GM18868 (cell line): Measurements from ENCODE around the gene NRXN3.

Source experiments
- ATAC-seq: cut with Tn5 transposase; IDR thresholded peaks from one replicate; pipeline ENCODE4 v1.9.1; 2021; ENCODE audit warnings: mild to moderate bottlenecking, moderate library complexity; ENCODE audit not compliant: unreplicated experiment

NRXN3 gene

DNA sequence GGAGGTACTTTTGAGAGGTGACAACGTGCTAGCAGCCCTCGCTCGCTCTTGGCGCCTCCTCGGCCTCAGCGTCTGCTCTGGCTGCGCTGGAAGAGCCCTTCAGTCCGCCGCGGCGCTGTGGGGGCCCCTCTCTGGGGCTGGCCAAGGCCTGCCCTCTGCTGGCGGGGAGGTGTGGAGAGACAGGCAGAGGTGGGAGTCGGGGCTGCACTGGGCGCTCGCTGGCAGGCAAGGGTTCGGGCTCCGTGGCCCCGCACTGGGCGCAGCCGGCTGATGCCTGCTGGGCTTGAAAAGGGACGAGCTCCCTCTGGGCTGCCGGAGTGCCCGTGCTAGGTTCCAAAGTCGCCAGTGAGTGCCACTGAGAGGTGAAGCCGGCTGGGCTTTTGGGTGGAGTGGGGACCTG, 1461.1 kb downstream of the NRXN3 start:
- no peak for ATAC-seq

DNA sequence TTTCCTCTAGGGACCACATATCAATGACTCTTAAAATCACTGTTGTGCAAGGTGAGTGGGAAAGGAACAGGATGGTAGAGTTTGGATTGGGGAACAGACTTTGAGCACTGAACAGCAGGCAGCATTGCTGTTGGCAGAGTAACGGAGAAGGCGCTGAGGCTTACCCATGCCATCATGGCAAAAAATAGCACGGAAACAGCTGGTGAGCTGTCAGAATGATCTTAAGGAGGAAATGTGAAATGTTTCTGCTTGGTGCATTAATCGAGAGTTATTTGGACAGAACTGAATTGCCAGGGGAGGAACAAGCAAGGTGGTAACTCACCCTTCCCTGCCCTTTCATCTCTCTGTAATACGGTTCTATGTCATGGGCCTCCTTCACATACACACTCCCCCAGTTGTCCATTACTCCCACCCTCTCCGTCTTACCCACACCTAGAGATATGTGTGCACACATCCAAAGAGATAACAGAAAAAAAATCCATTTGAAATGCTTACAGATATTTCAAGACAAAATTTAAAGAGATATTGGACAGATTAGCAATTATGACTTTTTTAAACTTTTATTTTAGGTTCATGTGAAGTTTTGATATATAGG, 1468.6 kb downstream of the NRXN3 start:
- ATAC-seq = no peak

DNA sequence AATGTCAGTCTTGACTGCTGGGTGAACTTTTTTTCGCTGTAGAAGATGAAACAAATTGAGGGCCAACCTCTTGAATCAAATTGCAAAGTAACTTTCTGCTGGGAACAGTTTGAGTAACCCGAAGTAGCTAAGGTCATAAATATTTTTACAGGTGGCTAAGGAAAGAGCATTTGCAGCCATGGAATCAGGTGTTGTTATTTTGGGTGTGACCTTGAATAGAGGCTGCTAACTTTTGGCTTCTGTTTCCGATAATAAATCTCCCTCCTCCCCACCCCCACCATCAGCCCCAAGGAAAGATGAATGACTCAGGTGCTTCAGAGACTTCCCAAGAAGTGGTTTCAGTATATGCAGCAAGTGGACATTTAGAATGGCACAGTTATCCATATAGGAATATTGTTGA, 1469.4 kb downstream of the NRXN3 start:
- ATAC-seq = no peak

DNA sequence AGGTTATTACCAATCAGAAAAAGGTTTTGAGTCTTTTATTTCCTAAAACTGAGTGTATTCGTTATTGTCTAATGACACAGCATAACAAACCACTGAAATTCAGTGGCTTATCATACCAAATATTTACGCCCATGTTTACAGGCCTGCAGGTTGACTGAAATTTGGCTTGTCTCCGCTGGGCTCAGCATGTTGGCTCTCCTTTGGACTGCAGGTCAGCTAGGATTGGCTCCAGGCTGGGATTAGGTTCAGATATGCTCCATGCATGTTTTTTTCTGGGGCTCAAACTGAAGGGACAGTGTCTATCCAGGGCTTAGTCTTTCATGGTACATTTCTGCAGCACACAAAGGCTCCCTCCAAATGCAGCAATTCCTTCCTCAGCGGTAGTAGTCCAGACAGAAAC, 1471.2 kb downstream of the NRXN3 start:
- ATAC-seq = no peak

DNA sequence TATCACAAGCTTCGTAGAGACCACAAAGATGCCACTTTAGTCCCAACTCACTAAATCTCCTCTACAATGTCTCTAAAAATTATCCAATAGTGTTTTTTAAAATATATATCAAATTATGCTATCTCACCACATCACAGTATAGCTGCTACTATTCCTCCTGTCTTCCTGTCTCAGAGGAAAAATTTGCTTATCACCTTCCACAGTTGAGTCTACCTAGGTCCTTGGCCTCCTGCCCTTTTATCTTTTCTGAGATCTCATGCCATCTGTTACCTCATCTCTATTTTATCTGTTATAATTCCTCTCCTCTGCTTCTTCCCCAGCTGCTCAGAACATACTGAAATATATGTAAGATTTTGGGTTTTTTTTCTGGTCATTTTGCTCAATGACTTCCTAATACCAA, 1473.0 kb downstream of the NRXN3 start:
- no peak for ATAC-seq

DNA sequence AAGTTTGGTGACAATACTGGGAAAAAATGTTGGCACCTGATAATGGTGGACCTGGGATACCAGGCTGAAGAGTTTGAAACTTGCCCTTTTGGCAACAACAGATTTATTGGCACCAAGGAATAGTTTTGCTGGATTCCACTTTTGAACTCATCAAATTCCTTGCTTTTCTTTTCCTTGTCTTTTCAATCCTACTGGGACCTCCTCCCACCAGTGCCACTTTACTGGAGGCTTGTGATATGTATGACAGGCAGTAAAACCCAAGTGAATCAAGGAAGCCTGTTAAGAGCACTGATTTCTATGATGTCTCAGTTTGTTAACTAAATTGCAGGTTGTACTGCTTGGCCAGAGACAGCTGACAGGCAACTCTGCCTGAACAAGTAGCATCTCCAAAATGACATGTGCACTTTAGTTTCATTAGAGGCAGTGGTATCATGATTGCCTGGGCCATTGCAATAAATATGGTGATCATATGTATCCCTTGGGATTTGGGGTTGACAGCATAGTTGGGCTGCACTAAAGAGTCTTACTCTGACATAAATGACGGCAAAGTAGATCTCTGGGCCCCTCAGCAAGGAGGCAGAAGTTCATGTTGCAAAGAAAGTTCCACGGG, 1475.7 kb downstream of the NRXN3 start:
- no peak for ATAC-seq

DNA sequence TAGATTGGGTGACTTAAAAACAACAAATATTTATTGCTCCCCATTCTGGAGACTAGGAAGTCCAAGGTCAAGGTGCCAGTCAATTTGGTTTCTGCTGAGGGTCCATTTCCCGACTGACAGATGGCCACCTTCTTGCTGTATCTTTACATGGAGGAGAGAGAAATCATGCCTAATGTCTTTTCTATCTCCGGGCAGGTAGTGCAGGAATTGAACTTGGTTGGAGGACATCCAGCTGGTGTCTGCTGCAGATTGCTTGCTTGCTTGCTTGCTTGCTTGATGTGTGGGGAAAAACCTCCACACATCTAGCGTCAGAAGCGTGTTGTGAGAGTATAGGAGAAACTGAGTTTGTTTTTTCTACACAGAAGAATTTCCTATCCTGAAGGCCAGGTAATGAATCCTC, 1479.7 kb downstream of the NRXN3 start:
- no peak for ATAC-seq

DNA sequence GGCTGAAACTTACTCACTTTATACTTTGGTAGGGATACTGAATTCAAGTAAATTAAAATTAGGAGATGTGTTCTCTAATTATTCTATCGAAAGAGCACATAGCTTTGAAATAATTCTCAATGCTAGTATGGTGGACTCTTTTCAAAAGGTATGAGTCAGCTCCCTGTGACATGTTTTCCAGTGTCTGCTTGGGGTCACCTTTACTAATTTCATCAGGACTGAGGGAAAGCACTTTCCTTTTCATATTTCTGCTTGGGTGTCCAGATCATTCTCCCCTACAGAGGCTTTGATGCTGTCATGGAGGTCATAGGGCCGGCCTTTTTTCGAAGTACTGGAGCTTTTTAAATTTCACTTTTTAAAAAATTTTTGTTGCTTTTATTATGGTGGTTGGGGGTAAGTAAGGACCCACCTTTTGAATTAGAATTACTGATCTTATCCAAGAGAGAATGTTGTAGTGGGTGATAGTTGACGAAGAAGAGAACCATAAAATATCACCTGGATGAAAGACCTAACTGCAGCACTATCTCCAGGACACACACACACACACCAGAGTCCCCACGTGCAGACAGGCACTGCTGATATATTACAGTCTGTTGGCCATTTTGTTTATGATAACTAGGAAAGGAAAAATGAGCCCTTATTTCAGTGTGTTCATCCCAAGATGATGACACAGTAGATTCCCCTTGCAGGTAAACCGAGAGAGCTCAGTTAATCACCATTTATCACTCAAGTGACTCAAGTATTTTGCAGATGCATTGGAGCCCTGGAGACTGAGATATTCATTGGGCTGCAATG, 1482.5 kb downstream of the NRXN3 start:
- ATAC-seq = no peak

DNA sequence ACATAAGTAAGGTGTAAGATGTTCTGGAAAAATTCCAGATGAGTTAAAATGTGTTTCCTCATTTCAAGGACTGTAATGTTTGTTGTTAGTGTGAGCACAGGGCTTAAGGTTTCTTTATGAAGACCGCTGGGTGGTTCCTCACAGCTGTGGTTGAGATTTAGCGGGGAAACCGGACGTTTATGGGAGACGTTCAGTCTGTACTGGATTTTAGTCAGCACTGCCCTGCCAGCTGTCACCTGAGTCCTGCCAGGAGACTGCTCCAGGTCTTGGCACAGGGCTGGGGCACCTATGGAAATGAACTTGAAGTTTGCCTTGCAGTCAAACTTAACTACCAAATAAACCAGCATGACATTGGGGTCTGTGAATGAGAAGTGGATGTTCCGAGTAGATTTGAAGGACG, 1485.9 kb downstream of the NRXN3 start:
- ATAC-seq = no peak

DNA sequence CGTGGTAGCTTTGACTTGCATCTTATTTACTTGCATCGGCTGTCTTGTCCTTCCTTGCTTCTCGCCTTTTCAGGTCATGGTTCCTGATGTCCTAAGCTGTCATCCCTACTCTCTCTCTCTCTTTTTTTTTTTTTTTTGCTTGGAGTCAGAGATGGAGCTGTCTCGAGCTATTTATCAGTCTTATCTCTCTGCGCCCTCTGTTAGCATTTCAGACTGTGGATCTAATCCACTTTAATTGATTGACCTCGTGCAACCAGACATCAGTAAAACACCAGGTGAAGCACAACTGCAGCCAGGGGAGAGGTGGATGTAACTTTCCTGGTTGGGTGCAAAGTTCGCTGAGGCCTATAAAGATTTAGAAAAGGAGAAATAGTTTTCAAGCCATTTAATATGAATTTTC, 1486.3 kb downstream of the NRXN3 start:
- no peak for ATAC-seq

DNA sequence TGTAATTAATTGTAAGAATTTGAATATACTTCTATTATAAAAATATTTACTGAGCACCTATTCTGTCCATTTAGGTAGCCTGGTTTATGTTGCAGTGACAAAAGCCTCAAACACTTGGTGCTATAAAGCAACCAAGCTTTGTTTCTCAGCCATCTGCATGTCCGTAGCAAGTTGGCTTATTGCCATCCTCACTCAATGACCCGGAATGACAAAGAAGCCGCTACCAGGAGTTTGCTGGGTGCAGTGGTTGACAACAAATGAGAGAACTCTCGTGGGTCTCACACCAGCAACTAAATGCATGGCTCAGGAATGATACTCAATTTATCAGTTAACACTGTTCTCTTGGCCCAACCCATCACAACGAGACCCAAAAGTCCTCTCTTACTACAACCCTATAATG, 1488.0 kb downstream of the NRXN3 start:
- ATAC-seq = no peak

DNA sequence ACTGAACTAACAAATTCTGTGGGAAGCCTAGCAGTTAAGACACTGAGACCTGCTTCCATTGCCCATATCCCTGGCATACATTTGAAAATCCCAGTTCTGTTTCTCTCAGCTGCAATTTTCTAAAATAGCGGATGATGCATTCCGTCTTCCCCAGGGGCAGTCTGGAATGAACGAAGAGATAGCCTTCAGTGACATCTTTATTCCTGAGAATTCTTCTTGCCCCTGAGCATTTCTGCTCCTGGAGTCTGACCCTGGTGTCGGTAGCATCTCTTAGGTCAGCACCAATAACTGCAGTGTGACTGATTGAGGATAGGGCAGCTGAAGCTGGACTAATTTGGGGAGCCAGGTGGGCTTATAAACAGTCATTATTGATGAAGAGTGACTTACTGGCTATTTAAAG, 1488.6 kb downstream of the NRXN3 start:
- no peak for ATAC-seq

DNA sequence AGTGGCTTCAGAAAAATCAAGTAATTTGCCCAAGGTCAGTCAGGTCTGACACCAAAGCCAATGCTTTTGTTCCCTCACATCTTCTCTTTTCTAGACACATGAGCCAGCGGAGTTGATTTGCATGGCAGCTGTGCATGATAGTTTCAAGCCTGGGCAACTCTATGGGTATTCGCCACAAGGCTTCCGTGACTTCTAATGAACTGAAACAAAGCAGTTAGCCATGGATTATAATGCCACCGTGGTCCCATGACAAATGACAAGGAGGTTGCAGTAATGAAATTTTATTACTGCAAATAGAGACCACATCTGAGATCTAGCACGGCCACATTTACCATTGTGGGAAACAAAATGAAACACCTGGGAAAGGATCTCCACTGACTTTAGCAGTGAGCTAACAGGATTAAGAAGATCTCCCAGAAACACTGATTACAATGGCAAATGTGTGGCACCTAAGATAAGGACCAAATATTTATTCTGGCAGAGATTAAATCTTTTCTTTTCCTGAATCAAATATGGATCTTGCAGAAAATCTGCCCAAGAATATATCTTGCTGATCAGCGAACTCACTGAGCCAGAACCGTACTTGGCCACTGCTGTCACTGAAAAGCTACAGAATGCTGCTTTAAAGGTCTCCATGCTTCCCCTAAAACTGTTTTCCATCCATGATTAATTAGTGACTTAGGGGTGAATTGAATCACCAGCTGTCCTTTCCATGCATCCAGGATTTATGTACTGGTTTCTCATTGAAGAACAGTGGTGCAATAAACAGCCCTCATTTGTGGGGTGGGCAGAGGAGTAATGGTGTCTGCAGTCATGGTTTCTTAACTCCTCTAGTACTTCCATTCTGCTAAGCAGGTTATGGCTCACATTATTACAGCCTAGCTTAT, 1490.1 kb downstream of the NRXN3 start:
- ATAC-seq = no peak

DNA sequence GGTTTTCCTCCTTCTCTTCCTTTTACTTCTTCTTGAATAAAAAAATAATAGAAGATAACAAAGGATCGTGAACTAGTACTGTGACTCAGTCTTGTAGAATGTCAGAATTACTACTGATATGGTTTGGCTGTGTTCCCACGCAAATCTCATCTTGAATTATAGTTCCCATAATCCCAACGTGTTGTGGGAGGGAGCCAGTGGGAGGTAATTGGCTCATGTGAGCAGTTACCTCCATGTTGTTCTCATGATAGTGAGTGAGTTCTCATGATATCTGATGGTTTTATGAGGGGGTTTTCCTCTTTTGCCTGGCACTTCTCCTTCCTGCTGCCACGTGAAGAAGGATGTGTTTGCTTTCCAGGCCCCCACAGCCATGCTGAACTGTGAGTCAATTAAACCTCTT, 1491.6 kb downstream of the NRXN3 start:
- ATAC-seq = no peak

DNA sequence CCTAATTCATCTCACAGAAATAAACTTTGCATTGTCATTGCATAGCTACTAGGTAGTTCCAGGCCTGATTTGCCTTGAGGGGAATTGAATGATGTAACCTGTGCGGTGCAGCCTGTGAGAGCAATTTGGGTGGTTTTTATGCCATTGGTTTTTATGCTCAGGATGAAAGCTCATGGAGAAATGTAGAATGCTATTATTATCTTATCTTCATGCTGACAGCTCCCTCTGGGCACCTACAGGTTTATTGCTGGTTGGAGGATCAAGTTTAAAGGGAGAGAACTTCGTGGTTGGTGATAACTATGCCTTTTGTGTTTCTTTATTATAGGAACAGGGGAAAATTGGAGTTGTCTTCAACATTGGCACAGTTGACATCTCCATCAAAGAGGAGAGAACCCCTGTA, 1493.3 kb downstream of the NRXN3 start:
- ATAC-seq = no peak

DNA sequence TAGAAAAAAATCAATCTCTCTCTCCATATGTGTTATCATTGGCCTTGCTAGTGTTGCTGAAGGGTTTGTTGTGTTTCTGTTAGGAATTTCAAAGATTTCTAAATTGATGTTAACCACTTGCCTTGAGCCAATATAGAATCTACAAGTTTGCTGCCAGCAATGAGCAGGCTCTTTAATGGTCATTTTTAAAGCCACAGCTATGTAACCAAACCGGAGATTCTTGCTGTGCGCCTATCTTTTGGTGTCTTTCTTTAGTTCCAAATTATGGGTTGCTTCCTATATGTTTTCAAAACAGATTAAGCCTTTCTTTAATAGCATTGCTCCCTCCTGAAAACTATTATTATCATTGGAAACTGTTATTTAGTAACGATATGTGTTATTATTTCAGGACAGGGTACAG, 1495.4 kb downstream of the NRXN3 start:
- no peak for ATAC-seq

DNA sequence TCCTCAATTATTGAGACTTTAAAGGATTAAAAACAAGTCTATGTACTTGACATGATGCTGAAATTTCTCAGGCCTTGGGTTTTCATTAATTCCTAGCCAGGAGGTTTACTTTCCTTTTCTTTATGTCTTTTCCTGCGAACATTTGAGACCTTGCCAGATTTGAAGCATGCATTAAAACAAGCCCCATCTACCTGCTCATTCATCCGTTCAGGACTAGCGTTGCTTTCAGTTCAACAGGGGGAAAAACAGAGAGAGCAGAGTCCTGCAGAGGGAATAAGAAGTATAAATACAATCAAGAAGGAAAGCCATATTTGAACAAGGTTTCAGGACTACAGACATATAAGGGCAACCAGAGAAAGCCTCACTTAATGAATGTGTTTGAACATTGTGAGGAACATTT, 1498.8 kb downstream of the NRXN3 start:
- ATAC-seq = no peak

DNA sequence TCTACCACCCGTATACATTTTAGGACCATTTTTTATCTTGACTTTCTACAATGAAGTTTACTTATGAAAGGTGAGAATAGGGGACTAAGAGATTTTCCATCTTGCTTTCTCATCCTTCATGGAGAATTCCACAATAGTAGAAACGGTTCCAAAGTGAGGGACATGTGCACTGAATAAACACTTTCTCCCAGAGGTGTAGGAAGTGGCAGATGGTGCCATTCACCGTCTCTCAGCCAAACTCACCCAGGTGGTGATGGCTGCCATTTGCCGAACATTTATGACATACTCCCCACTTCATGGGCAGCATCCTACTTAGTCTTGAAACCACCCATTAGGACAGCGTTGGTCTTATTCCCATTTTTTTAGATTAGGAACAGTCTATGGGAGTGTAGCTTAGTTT, 1500.6 kb downstream of the NRXN3 start:
- no peak for ATAC-seq

DNA sequence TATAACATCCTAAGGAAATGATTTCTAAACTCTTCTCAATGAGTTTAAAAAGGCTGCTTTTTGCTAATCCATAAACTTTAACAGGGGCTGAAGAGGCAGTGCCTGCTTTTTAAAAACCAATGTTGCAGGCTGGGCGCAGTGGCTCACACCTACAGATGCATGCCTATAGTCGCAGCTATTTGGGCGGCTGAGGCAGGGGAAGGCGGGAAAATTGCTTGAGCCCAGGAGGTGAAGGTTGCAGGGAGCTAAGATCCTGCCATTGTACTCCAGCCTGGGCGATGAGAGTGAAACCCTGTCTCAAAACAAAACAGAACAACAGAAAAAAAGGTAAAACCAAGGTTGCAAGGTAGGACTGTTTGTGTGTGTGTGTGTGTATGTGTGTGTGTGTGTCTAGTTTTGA, 1509.9 kb downstream of the NRXN3 start:
- no peak for ATAC-seq

DNA sequence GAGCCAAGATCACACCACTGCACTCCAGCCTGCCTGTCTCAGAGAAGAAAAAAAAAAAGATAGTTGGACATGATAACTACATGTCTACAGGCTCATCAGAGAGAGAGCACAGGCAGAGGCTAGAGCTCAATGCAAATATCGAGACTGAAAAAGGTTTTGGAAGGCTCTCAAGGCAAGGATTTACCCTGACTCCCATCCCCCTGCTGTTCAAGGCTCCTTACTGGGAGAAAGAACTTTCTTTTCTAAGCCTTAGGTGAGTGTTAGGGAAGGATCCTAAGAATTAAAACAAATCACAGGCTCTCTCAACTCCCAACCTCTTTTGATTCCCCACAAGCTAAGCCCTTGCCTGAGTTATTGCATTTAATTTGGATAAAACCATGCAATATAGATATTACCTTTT, 1516.0 kb downstream of the NRXN3 start:
- ATAC-seq = no peak

DNA sequence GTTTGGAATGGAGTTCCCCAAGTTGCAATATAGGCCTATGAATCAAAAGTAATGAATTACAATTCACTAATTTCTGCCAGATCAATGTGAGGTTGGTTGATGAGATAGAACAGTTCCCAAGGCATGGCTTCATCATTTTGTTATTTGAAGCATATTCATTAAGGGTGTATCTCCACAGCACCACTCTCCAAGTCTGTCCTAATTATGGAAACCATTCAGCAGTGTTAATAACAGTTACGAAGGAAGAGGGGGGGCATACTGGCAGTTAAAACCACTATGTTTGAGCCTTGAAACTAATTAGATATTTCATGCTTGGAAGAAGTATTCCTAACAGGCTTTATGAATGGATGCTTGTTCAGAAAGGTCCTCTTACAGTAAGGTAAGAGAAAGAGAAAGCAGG, 1520.8 kb downstream of the NRXN3 start:
- ATAC-seq = no peak

DNA sequence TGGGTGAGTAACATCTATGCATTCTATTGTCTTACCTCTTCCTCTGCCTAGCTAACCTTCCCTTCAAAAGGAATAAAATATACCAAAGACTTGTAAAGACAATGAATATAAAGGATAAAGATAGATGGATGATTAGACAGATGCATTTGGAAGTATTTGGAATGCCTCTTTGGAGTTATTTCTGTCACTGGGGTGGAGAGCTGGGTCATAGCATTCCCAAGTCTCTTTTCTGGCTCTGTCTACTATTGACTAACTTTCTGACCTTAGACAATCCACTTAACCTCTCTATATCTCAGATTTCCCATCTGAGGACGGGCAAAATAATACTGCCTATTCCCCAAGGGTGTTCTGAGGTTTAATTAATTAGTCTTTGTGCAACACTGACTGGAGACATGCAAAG, 1523.8 kb downstream of the NRXN3 start:
- ATAC-seq = no peak
